Tibial nerve (tissue), 4 donors: Measurements from ENCODE around the gene QPRT. TPM values are rescaled to one million over a fixed set of nuclear protein-coding genes. Genes with fewer than 3 reads are reported as not detected.
A peak's percentile ranks its signal among the peaks of the same experiment; 100 is the strongest.

Experiments used
- DNase-seq, 2 donors: peaks; one replicate each; pipeline ENCODE4 v3.0.0-alpha.2; 2019; ENCODE audit warnings: low spot score in 2 of 2
- H3K27ac ChIP-seq, 4 donors: fragments of 200-600 bp; sonication (generic) in 3 of 4; one replicate each; pipeline ENCODE4 v1.5.1; 2017 to 2019; ENCODE audit warnings: mild to moderate bottlenecking in 1 of 4
- H3K27me3 ChIP-seq, 2 donors: fragments of 200-600 bp; sonication (generic) in 1 of 2; one replicate each; pipeline versions ENCODE4 v1.5.1 to v1.6.0; 2017 to 2019
- H3K36me3 ChIP-seq, 3 donors: fragments of 200-600 bp; sonication (generic); one replicate each; pipeline ENCODE4 v1.5.1; 2018 to 2019
- H3K4me1 ChIP-seq, 4 donors: fragments of 200-600 bp; sonication (generic) in 3 of 4; one replicate each; pipeline ENCODE4 v1.5.1; 2017 to 2019
- H3K4me3 ChIP-seq, 4 donors: fragments of 200-600 bp; sonication (generic) in 3 of 4; one replicate each; pipeline ENCODE4 v1.5.1; 2017 to 2019; ENCODE audit warnings: mild to moderate bottlenecking in 1 of 4, moderate library complexity in 1 of 4
- H3K9me3 ChIP-seq, 4 donors: fragments of 200-600 bp; sonication (generic) in 3 of 4; one replicate each; pipeline ENCODE4 v1.5.1; 2017 to 2019
- CTCF ChIP-seq, 5 experiments: fragments of 200-600 bp in 3 of 5; fragments of 450-650 bp in 2 of 5; sonication (generic) in 3 of 5; IDR thresholded peaks; one replicate each; pipeline ENCODE4 v1.5.1; 2016 to 2019; ENCODE audit warnings: antibody characterized with exemption in 5 of 5, mild to moderate bottlenecking in 3 of 5, moderate library complexity in 2 of 5
- EP300 ChIP-seq, 2 donors: sonication (generic); formaldehyde crosslinking; IDR thresholded peaks; one replicate each; pipeline ENCODE4 v1.6.1; 2017; ENCODE audit warnings: antibody characterized with exemption in 2 of 2, mild to moderate bottlenecking in 1 of 2
- POLR2A ChIP-seq, 2 donors: fragments of 450-650 bp; IDR thresholded peaks; one replicate each; pipeline ENCODE4 v1.6.1; 2017; ENCODE audit warnings: antibody characterized with exemption in 2 of 2, mild to moderate bottlenecking in 2 of 2, moderate library complexity in 2 of 2
- WGBS, 2 donors: methylation state at CpG; one replicate each; pipeline ENCODE4 v1.1.5; 2018; 5-methylcytosine and 5-hydroxymethylcytosine counted together
- total RNA-seq, 4 donors: library from RNA; depleted of rRNA; stranded (reverse); fragments of >200 nt; gene quantifications; one replicate each; pipeline ENCODE4 v1.1.0, GENCODE V29; 2016

The QPRT gene
- total RNA-seq, 4 donors from 2014 or later = 15.3 to 50.4 (median 38.5) TPM

- TF ChIP-seq EP300 (IDR thresholded peaks at IDR 0.05) (no peak), CTCF (IDR thresholded peaks at IDR 0.05) (no peak), POLR2A (IDR thresholded peaks at IDR 0.05) (no peak)
- Histone ChIP-seq H3K4me1 (no peaks in the 10 kb centered on the region), H3K36me3 (no peaks in the 10 kb centered on the region), H3K27me3 (no peaks in the 10 kb centered on the region), H3K27ac (no peak overlapping the region), H3K4me3 (no peak overlapping the region), H3K9me3 (no peaks in the 10 kb centered on the region)
- DNase-seq = no peak
- 69 to 71% methylated on average over 11 of the region's 11 CpGs for WGBS, 2 donors
These were observed 22.1 kb upstream of the QPRT start for GRCh38 chr16:29656688-29657523.

DNA sequence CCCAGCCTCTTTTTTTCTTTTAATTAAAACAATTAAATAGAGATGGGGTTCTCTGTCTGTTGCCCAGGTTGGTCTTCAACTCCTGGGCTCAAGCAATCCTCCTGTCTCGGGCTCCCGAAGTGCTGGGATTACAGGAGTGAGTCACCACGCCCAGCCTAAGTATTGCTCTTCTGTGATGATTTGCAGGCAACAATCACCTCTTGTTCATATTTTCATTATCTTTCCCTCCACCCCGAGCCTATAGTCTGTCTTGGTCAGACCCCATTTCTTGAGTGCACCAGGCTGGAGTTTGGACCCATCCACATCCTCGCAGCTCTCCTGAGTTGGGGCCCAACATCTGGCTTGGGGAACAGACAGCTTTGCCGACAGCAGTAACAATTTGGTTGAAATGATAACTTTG, 20.3 kb upstream of the QPRT start:
- H3K4me1 ChIP-seq = no peaks in the 10 kb centered on the region
- no peak overlapping the region for H3K27ac ChIP-seq
- H3K27me3 ChIP-seq = no peaks in the 10 kb centered on the region
- H3K4me3 ChIP-seq = no peak overlapping the region
- H3K9me3 ChIP-seq = no peaks in the 10 kb centered on the region
- DNase-seq = no peak
- no peaks in the 10 kb centered on the region for H3K36me3 ChIP-seq
- TF ChIP-seq CTCF (IDR thresholded peaks at IDR 0.05) (no peak), EP300 (IDR thresholded peaks at IDR 0.05) (no peak), POLR2A (IDR thresholded peaks at IDR 0.05) (no peak)
- 69 to 81% methylated on average over 6 of the region's 6 CpGs for WGBS, 2 donors

DNA sequence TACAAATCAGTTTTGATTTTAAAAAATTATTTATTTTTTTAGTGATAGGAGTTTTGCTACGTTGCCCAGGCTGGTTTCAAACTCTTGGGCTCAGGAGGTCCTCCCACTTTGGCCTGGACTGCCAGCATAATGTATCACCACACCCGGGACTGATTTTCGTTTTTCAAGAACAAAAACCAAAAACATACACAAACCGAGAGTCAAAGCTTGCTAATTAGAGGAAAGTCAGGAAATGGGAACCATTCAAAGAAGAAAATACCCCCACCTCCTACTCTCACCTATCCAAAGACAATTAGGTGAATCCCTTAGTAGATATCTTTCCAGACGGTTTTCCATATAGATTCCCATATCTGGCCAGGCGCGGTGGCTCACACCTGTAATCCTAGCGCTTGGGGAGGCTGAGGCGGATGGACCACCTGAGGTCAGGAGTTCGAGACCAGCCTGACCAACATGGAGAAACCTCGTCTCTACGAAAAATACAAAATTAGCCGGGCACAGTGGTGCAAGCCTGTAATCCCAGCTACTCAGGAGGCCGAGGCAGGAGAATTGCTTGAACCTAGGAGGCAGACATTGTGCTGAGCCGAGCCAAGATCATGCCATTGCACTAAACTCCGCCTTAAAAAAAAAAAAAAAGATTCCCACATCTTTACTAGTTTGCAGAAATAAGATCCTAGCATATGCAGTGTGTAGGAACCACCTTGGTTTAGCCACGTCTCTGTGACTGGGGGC, 16.8 kb upstream of the QPRT start:
- no peaks in the 10 kb centered on the region for H3K27me3 ChIP-seq
- TF ChIP-seq POLR2A (IDR thresholded peaks at IDR 0.05) (no peak), CTCF (IDR thresholded peaks at IDR 0.05) (no peak), EP300 (IDR thresholded peaks at IDR 0.05) (no peak)
- H3K4me1 ChIP-seq = peaks cover 0 to 15% (median 6%) of the 10 kb centered on the region in 4 donors
- no peaks in the 10 kb centered on the region for H3K9me3 ChIP-seq
- WGBS, 2 donors = 78 to 80% methylated on average over 17 of the region's 17 CpGs
- H3K4me3 ChIP-seq = peak overlapping the region in 1 of 4 donors; percentile 32
- DNase-seq = no peak
- H3K27ac ChIP-seq = peak overlapping the region in 1 of 4 donors; percentile 74
- H3K36me3 ChIP-seq = no peaks in the 10 kb centered on the region

- 42 to 47% methylated on average over 4 of the region's 4 CpGs for WGBS, 2 donors
- Histone ChIP-seq H3K27ac (peak overlapping the region in 1 of 4 donors; percentile 74), H3K4me3 (peak overlapping the region in 2 of 4 donors; percentile 9 to 32)
These were observed 16.3 kb upstream of the QPRT start for GRCh38 chr16:29662729-29663015.

More at GRCh38 chr16:29662729-29663015, 16.3 kb upstream of the QPRT start:
- H3K36me3 ChIP-seq = no peaks in the 10 kb centered on the region
- no peaks in the 10 kb centered on the region for H3K9me3 ChIP-seq
- DNase-seq = no peak
- H3K4me1 ChIP-seq = peaks cover 0 to 15% (median 7%) of the 10 kb centered on the region in 4 donors
- TF ChIP-seq EP300 (IDR thresholded peaks at IDR 0.05) = no peak
- TF ChIP-seq POLR2A (IDR thresholded peaks at IDR 0.05) = no peak
- TF ChIP-seq CTCF (IDR thresholded peaks at IDR 0.05) = no peak
- H3K27me3 ChIP-seq = no peaks in the 10 kb centered on the region
